SK-N-SH (cell line): ENCODE results near the gene PIP5K1C.

Experiments used
- EP300 ChIP-seq, 2 experiments: IDR thresholded peaks; 2 replicates each; pipeline versions ENCODE4 v1.4.0 to v1.6.1; 2012; ENCODE audit warnings: borderline replicate concordance in 1 of 2, low read depth in 1 of 2, low read length in 1 of 2
- EZH2phosphoT487 ChIP-seq: fragments of 200-600 bp; sonication (generic); IDR thresholded peaks from 2 replicates; pipeline ENCODE4 v1.6.1; 2017; ENCODE audit warnings: low read depth, mixed run types, mild to moderate bottlenecking, antibody characterized with exemption, moderate library complexity, borderline replicate concordance
- FOSL2 ChIP-seq: IDR thresholded peaks from 2 replicates; pipeline ENCODE4 v1.4.0; 2012; ENCODE audit warnings: low read depth, mild to moderate bottlenecking, moderate library complexity, borderline replicate concordance
- FOXJ3 ChIP-seq: sonication (generic); formaldehyde crosslinking; IDR thresholded peaks from 2 replicates; pipeline ENCODE4 v1.5.1; 2020; ENCODE audit warnings: mild to moderate bottlenecking, missing genetic modification reagents
- FOXM1 ChIP-seq: IDR thresholded peaks from 2 replicates; pipeline ENCODE4 v1.4.0; 2012; ENCODE audit warnings: low read depth, mild to moderate bottlenecking
- GABPA ChIP-seq: IDR thresholded peaks from 2 replicates; pipeline ENCODE4 v1.4.0; 2012; ENCODE audit warnings: low read depth, mild to moderate bottlenecking
- NRF1 ChIP-seq: IDR thresholded peaks from 2 replicates; pipeline ENCODE4 v1.6.1; 2012; ENCODE audit warnings: low read depth, mild to moderate bottlenecking, low read length
- POLR2AphosphoS5 ChIP-seq: IDR thresholded peaks from 2 replicates; pipeline ENCODE4 v1.6.1; 2012; ENCODE audit warnings: low read depth, low read length
- RAD21 ChIP-seq: IDR thresholded peaks from 2 replicates; pipeline ENCODE4 v1.6.1; 2012; ENCODE audit warnings: mild to moderate bottlenecking, low read length
- TEAD4 ChIP-seq: IDR thresholded peaks from 2 replicates; pipeline ENCODE4 v1.4.0; 2012; ENCODE audit warnings: mild to moderate bottlenecking, borderline replicate concordance; ENCODE audit not compliant: insufficient read depth
- USF1 ChIP-seq: IDR thresholded peaks from 2 replicates; pipeline ENCODE4 v1.4.0; 2012; ENCODE audit warnings: low read depth, borderline replicate concordance
- YY1 ChIP-seq: IDR thresholded peaks from 2 replicates; pipeline ENCODE4 v1.4.0; 2012; ENCODE audit warnings: low read depth, mild to moderate bottlenecking
- TF ChIP-seq, protein P1 (sequence below): fragments of 150-350 bp; IDR thresholded peaks from 2 replicates; pipeline ENCODE4 v1.6.1; 2016; ENCODE audit warnings: mild to moderate bottlenecking, low read depth, low read length
- TF ChIP-seq, protein P2 (sequence below): fragments of 200-600 bp; sonication (generic); IDR thresholded peaks from 2 replicates; pipeline ENCODE4 v1.6.1; 2017; ENCODE audit warnings: antibody characterized with exemption, mild to moderate bottlenecking, moderate library complexity

- TF ChIP-seq, protein P1, sequence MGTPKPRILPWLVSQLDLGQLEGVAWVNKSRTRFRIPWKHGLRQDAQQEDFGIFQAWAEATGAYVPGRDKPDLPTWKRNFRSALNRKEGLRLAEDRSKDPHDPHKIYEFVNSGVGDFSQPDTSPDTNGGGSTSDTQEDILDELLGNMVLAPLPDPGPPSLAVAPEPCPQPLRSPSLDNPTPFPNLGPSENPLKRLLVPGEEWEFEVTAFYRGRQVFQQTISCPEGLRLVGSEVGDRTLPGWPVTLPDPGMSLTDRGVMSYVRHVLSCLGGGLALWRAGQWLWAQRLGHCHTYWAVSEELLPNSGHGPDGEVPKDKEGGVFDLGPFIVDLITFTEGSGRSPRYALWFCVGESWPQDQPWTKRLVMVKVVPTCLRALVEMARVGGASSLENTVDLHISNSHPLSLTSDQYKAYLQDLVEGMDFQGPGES, result no peak
- TF ChIP-seq FOXJ3 (no peak), FOSL2 (no peak), TEAD4 (no peak), RAD21 (no peak), FOXM1 (no peak), EZH2phosphoT487 (no peak), GABPA (no peak), EP300 (IDR thresholded peaks at IDR 0.05; ENCODE audit: borderline replicate concordance in 1 of 2, low read depth in 1 of 2, low read length in 1 of 2) (no peak), POLR2AphosphoS5 (no peak), USF1 (no peak), NRF1 (no peak), YY1 (no peak)
- TF ChIP-seq, protein P2, sequence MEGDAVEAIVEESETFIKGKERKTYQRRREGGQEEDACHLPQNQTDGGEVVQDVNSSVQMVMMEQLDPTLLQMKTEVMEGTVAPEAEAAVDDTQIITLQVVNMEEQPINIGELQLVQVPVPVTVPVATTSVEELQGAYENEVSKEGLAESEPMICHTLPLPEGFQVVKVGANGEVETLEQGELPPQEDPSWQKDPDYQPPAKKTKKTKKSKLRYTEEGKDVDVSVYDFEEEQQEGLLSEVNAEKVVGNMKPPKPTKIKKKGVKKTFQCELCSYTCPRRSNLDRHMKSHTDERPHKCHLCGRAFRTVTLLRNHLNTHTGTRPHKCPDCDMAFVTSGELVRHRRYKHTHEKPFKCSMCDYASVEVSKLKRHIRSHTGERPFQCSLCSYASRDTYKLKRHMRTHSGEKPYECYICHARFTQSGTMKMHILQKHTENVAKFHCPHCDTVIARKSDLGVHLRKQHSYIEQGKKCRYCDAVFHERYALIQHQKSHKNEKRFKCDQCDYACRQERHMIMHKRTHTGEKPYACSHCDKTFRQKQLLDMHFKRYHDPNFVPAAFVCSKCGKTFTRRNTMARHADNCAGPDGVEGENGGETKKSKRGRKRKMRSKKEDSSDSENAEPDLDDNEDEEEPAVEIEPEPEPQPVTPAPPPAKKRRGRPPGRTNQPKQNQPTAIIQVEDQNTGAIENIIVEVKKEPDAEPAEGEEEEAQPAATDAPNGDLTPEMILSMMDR, result no peak
These were observed 5.7 kb downstream of the PIP5K1C start for GRCh38 chr19:3694361-3695123.
